ENCODE measurements around the gene LATS1.

DNA sequence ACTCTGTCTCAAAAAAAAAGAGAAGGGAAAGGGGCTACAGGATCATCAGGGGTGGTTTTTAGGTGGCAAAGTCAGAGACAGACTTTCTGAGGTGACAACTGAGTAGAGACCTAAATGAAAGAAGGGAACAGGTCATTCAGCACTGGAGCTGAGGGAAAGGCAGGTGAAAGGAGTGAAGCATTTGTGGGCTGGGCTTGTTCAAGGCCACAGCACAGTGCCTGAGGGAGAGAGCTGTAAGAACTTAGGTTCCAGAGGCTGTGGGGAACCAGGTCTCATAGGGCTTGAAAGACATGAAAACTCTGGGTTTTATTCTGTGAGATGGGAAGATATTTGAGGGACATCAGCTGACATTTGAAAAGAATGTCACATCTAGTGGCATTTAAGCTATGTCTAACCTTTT lies 90.2 kb downstream of the LATS1 start:
- no peak for TF ChIP-seq CTBP1 (IDR thresholded peaks at IDR 0.05; ENCODE audit: borderline replicate concordance)
- no peak for TF ChIP-seq SP1 (IDR thresholded peaks at IDR 0.05)

Measured in HEK293T (cell line).